ENCODE data around the gene EID3.

GRCh38 chr12:104320627-104321024, 17.1 kb downstream of the EID3 start:
- no peak for TF ChIP-seq ZFX (IDR thresholded peaks at IDR 0.05)
- TF ChIP-seq, protein P1, sequence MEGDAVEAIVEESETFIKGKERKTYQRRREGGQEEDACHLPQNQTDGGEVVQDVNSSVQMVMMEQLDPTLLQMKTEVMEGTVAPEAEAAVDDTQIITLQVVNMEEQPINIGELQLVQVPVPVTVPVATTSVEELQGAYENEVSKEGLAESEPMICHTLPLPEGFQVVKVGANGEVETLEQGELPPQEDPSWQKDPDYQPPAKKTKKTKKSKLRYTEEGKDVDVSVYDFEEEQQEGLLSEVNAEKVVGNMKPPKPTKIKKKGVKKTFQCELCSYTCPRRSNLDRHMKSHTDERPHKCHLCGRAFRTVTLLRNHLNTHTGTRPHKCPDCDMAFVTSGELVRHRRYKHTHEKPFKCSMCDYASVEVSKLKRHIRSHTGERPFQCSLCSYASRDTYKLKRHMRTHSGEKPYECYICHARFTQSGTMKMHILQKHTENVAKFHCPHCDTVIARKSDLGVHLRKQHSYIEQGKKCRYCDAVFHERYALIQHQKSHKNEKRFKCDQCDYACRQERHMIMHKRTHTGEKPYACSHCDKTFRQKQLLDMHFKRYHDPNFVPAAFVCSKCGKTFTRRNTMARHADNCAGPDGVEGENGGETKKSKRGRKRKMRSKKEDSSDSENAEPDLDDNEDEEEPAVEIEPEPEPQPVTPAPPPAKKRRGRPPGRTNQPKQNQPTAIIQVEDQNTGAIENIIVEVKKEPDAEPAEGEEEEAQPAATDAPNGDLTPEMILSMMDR (IDR thresholded peaks at IDR 0.05 in 2 of 3, conservative IDR thresholded peaks at IDR 0.05 in 1 of 3; ENCODE audit: borderline replicate concordance in 1 of 3, insufficient read depth in 1 of 3, low read depth in 2 of 3, low read length in 2 of 3), result no peak
- no peak for TF ChIP-seq JUND (IDR thresholded peaks at IDR 0.05)
- no peak for TF ChIP-seq POLR2A (IDR thresholded peaks at IDR 0.05; ENCODE audit: borderline replicate concordance, extremely low read depth, insufficient read depth, insufficient read length)
- TF ChIP-seq EZH2phosphoT487 (IDR thresholded peaks at IDR 0.05; ENCODE audit: borderline replicate concordance), result no peak
- TF ChIP-seq REST (IDR thresholded peaks at IDR 0.05; ENCODE audit: low read depth), result no peak
- no peak for TF ChIP-seq SRF (IDR thresholded peaks at IDR 0.05; ENCODE audit: low read depth)
- no peak for TF ChIP-seq POLR2AphosphoS5 (IDR thresholded peaks at IDR 0.05; ENCODE audit: low read depth, low read length)
- TF ChIP-seq ZNF274 (IDR thresholded peaks at IDR 0.05; ENCODE audit: low read depth, low read length), result no peak
- no peak for TF ChIP-seq EZH2 (IDR thresholded peaks at IDR 0.05)
- no peak for TF ChIP-seq EGR1 (IDR thresholded peaks at IDR 0.05; ENCODE audit: low read depth)
- no peak for TF ChIP-seq ATF3 (IDR thresholded peaks at IDR 0.05)
- no peak for TF ChIP-seq CEBPB (IDR thresholded peaks at IDR 0.05; ENCODE audit: low read depth)
